ENCODE measurements around the gene SMIM23.
"Not testable (repeated sequence)": the region's sequence is repeated elsewhere in the genome, so short reads cannot be mapped to it uniquely, and the experiment has no call there.

SMIM23 gene

DNA sequence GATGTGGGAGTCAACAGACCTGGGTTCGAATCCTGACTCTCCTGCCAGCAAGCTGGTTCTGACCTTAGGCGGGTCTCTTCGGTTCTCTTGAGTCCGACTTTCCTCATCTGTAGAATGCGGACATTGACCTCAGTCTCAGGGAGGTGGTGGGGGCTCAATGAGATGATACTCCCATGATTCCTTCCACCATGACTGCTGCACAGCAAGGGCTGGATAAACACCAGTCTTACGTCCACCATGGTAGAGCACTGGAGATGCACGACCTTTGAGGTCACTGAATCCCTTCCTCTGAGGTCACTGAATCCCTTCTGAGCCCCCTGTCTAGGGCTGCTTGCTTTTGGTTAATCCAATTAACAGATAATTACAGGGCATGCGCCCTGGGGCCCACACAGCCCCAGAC is 12.5 kb upstream of the SMIM23 start:
- no peak for DNase-seq (ENCODE audit: low read depth in 2 of 2)

GRCh38 chr5:171774418-171774817 is 11.2 kb upstream of the SMIM23 start:
- no peak for DNase-seq (ENCODE audit: low read depth in 2 of 2)

GRCh38 chr5:171776213-171776612 is 9.4 kb upstream of the SMIM23 start:
- no peak for DNase-seq (ENCODE audit: low read depth in 2 of 2)

GRCh38 chr5:171776770-171777759 is 8.6 kb upstream of the SMIM23 start:
- DNase-seq (ENCODE audit: low read depth in 2 of 2): no peak

- DNase-seq (ENCODE audit: low read depth in 2 of 2): not testable (repeated sequence)
Observed at GRCh38 chr5:171781744-171782143, 3.9 kb upstream of the SMIM23 start.

- no peak for DNase-seq (ENCODE audit: low read depth in 2 of 2)
Observed at GRCh38 chr5:171782332-171782966, 3.2 kb upstream of the SMIM23 start.

- DNase-seq (ENCODE audit: low read depth in 2 of 2): no peak
Observed at GRCh38 chr5:171783051-171783450, 2.6 kb upstream of the SMIM23 start.

- no peak for DNase-seq (ENCODE audit: low read depth in 2 of 2)
Observed at GRCh38 chr5:171789353-171789752, 3.7 kb downstream of the SMIM23 start.

DNA sequence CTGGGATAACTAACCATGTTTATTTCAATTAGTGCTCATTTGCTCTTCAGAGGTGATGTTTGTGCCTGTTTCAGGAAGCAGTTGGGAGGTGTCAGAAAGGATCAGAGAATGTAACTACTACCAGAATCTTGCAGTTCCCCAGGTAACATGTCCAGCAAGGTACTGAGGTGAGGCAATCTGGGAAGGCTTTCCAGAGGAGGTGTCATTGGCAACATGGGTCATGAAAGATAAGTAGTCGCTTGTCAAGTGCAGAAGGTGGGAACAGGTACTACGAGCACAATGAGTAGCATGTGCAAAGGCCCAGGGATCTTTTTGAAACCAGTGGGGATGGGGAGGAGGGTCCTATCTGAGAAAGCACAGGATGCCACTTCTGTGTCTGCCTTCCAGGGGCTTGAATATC is 4.8 kb downstream of the SMIM23 start:
- DNase-seq (ENCODE audit: low read depth in 2 of 2): no peak

DNA sequence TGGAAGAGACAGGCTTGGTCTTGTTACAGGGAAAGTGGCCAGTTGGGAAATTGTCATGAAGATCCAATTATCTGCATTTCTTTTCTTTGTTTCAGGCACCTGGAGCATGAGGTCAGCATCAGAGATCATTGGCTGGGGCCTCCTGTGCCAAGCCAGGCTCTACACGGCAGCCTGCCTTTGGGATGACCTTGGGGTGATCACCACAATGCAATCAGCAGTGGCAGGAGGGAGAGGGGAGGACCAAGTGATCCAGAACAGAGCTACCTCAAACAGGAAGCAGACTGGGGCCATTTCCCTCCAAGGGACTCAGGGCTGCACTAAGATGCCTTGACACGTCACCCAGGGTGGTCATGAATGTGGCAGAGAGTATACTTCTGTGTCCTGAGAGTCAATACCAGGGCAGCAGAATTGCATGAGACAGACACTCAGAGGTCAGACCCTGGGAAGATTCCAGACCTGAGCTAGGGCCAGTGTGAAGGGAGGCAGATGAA is 8.9 kb downstream of the SMIM23 start:
- DNase-seq (ENCODE audit: low read depth in 2 of 2): no peak

- DNase-seq (ENCODE audit: low read depth in 2 of 2): no peak
Observed at GRCh38 chr5:171795381-171795780, 9.8 kb downstream of the SMIM23 start.

DNA sequence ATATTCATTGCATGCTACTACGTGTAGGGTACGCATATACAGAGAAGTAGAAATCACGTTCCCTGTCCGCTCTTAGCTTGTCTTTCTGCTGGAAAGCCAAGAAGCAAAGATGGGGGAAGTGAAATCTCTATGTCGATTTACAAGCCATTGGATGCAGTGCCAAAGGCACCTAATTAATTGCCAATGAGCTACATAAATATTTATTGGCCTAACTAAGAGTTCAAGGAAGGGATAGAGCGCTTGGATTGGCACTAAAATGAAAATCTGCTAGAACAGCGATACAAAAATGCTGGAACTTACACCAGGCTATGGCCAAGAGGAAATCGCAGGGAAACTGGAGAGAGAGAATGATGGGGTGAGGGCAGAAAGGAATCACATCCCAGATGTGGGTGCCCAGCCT is 10.8 kb downstream of the SMIM23 start:
- DNase-seq (ENCODE audit: low read depth in 2 of 2): no peak

DNA sequence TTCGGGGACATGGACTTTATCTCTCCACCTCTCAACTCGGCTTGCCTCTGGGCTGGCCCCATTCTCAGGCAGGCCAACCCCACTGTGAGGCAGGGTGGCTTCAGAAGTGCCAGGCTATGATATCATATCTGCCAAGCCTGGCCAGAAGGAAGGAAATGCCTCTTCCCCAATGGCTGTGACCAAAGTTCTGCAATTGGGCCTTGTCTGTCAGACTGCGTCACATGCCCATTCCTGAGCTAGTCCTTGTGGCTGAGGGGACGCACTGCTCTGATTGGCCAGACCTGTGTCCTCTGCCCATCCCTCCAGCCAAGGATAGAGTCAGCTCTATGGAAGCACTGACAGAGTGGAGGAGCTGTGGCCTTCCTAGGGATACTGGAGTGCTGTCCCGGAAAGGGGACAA is 11.9 kb downstream of the SMIM23 start:
- DNase-seq (ENCODE audit: low read depth in 2 of 2): no peak

DNA sequence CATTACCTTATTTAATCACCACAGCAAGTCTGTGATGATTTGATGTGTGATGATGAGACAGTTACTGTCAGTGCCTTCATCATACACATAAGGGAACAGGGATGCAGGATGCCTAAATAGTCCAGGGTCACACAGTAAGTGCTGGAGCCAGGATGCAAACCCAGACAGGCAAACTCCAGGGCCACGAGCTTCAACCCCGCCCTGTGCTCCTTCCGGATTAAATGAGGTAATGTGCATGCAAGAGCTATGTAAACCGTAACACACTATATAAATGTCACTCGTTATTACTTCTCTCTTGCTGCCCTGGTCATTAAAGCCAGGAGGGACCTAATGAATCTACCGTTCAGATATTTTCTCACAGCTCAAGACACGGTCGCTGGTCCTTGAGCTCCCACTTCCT is 12.8 kb downstream of the SMIM23 start:
- no peak for DNase-seq (ENCODE audit: low read depth in 2 of 2)

DNA sequence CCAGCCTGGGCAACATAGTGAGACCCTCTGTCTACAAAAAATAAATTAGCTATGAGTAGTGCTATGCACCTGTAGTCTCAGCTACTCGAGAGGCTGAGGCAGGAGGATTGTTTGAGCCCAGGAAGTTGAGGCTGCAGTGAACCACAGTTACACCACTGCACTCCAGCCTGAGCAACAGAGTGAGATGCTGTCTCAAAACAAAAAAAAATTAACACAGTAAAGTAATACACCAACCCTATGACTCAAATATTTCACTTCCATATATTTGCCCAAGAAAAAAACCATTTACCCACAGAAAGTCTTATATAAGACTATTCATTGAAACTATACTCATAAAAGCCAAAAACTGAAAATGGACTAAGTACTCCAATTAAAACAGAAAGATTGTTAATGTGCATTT is 16.2 kb downstream of the SMIM23 start:
- no peak for DNase-seq (ENCODE audit: low read depth in 2 of 2)

DNA sequence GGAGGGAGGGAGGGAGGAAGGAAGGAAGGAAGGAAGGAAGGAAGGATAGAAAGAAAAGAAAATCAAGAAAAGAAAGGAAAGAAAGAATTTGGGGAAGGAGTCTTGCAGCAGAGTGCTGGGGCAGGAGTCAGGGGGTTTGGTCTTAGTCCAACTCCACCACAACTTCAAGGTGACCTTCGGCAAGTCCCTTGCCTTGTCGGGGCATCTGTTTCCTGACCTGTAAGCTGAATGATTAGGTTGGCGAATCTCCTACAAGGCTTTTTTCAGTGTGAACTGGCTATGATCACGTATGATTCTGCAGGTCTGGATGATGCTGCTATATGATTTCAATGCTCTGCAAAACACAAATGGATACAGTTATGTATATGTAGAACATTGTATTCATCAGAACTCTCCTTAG is 20.1 kb downstream of the SMIM23 start:
- no peak for DNase-seq (ENCODE audit: low read depth in 2 of 2)

DNA sequence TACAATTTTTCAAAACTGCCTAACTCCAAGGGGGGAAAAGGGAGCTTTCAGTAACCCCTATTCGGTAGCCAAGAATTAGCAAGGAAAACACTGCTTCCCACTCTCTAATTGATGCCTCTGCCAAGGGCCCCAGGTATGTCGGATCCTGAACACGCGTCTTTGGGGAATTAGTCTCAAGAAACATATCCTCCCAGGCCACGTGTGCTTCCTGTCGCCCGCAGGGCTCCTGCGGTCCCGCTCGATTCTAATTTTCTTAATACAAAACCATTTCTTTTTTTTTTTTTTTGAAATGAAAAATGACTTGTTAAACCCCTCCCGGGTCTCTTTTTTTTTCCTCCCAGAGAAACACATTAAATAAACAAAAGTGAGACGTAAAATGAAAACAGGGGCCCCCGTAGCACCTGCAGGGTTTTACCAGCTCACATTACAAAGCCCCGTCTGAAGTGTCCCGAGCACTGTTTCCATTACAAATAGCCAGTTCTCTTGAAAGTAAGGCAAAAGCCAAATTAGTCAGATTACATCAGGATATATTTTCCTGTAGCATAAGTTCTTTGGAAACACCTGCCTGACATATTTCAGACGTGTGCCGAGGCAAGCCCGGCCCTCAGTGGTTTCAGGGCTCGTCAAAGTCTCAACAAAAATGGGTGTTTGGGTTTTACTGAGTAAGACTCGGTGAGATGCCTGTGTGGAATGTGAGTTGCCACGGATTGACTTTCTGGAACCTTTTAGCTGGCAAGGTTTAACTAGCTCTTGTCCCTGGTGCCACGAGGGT is 21.5 kb downstream of the SMIM23 start:
- no peak for DNase-seq (ENCODE audit: low read depth in 2 of 2)

- no peak for DNase-seq (ENCODE audit: low read depth in 2 of 2)
Observed at GRCh38 chr5:171808453-171808852, 22.8 kb downstream of the SMIM23 start.

DNA sequence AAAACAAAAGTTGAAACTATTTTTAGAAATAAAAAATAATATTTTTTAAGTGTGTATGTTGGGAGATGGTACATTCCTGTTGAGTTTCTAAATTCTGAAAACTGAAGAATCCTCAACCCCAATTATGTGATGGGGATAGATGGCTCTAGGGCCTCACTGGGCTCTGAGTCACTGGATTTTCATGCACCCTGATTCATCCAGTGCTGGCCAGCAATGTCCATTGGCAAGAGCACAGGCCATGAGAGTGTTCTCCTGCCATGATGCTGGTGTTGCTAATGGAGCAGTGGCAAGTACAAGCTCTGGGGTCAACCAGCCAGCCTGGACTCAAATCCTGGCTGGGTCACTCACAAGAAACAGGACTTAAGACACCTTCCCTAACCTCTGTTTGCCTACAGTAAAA is 23.3 kb downstream of the SMIM23 start:
- no peak for DNase-seq (ENCODE audit: low read depth in 2 of 2)

- no peak for DNase-seq (ENCODE audit: low read depth in 2 of 2)
Observed at GRCh38 chr5:171810227-171810626, 24.6 kb downstream of the SMIM23 start.

DNA sequence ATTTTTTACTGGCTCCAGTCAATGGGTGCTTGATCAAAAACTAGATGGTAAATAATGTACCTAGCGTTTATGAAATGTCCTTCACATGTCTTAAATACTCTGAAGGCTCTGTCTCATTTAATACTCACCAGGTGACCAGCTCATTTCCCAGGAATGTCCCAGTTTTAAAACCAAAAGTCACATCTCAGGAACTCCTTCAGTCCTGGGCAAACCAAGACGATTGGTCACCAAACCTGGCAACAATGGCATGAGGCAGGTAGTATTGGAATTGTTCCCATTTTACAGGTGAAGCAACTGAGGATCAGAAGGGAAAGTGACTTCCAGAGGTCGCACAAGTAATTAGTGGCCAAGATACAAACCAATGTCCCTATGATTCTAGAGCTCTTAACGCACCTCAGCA is 27.7 kb downstream of the SMIM23 start:
- DNase-seq (ENCODE audit: low read depth in 2 of 2): no peak

GRCh38 chr5:171813813-171814490 is 28.3 kb downstream of the SMIM23 start:
- no peak for DNase-seq (ENCODE audit: low read depth in 2 of 2)

All from stimulated activated CD8-positive, alpha-beta memory T cell treated with anti-CD3 and anti-CD28 coated beads, Interleukin-2, amount 100 ng/mL, for 48 hours (primary cell).